Endodermal cell (in vitro differentiated cells): Measurements from ENCODE around the gene PKD2L2. TPM values are rescaled to one million over a fixed set of nuclear protein-coding genes. Genes with fewer than 3 reads are reported as not detected.

Experiments used
- DNase-seq: peaks from one replicate; pipeline ENCODE4 v3.0.0-alpha.2; 2017
- H3K27ac ChIP-seq: 2 replicates; pipeline ENCODE4 v1.5.1; 2013; ENCODE audit warnings: mild to moderate bottlenecking, low read depth, low read length, moderate library complexity
- H3K27me3 ChIP-seq: 2 replicates; pipeline ENCODE4 v1.6.1; 2013; ENCODE audit warnings: mild to moderate bottlenecking, low read length, moderate library complexity; ENCODE audit not compliant: insufficient read depth, control insufficient read depth, poor library complexity, severe bottlenecking
- H3K36me3 ChIP-seq: 2 replicates; pipeline ENCODE4 v1.7.0; 2013; ENCODE audit warnings: mild to moderate bottlenecking, low read length, moderate library complexity; ENCODE audit not compliant: control insufficient read depth, insufficient read depth
- H3K4me1 ChIP-seq: one replicate; pipeline ENCODE4 v1.7.0; 2013; ENCODE audit warnings: low read length; ENCODE audit not compliant: control insufficient read depth, insufficient read depth
- H3K4me3 ChIP-seq: 2 replicates; pipeline ENCODE4 v1.5.1; 2013; ENCODE audit warnings: mild to moderate bottlenecking, low read length, moderate library complexity
- H3K9ac ChIP-seq: 2 replicates; pipeline ENCODE4 v1.6.1; 2013; ENCODE audit warnings: mild to moderate bottlenecking, low read length, moderate library complexity; ENCODE audit not compliant: poor library complexity, severe bottlenecking; ENCODE audit errors: extremely low read depth
- H3K9me3 ChIP-seq: 2 replicates; pipeline ENCODE4 v1.6.1; 2013; ENCODE audit warnings: mild to moderate bottlenecking, low read length, moderate library complexity; ENCODE audit not compliant: control insufficient read depth
- H3K27ac Mint-ChIP-seq: 2 replicates; pipeline ENCODE4 v1.8.0; 2020; ENCODE audit warnings: mixed read lengths
- H3K27me3 Mint-ChIP-seq: 2 replicates; pipeline ENCODE4 v1.8.0; 2021; ENCODE audit warnings: mild to moderate bottlenecking, mixed read lengths; ENCODE audit not compliant: insufficient read depth
- H3K36me3 Mint-ChIP-seq: 2 replicates; pipeline ENCODE4 v1.8.0; 2020; ENCODE audit warnings: low read depth, mixed read lengths
- H3K4me1 Mint-ChIP-seq: 2 replicates; pipeline ENCODE4 v1.8.0; 2020; ENCODE audit warnings: mixed read lengths
- H3K4me3 Mint-ChIP-seq: 2 replicates; pipeline ENCODE4 v1.8.0; 2020; ENCODE audit warnings: mild to moderate bottlenecking, moderate library complexity, mixed read lengths
- H3K9me3 Mint-ChIP-seq: 2 replicates; pipeline ENCODE4 v1.8.0; 2020; ENCODE audit warnings: mild to moderate bottlenecking, mixed read lengths
- WGBS, 2 experiments: methylation state at CpG; one replicate each; pipeline versions ENCODE4 v1.1.5 to v1.1.7; 2013; ENCODE audit warnings: missing lambda C conversion rate in 2 of 2, mixed read lengths in 1 of 2; ENCODE audit not compliant: insufficient coverage in 1 of 2, insufficient read length in 1 of 2; 5-methylcytosine and 5-hydroxymethylcytosine counted together
- total RNA-seq, 2 donors: library from RNA; stranded (reverse); fragmentation: NEBNext Ultra II Directional in 1 of 2; extraction: Animal tissue kit (Norgen Biotek cat#: 25700) in 1 of 2; gene quantifications; 2 replicates in 1 of 2; 3 replicates in 1 of 2; pipeline ENCODE4 v1.2.1, GENCODE V29; 2021
- TF ChIP-seq, protein P1 (sequence below): fragments of 200-600 bp; sonication (generic); conservative IDR thresholded peaks from 2 replicates; pipeline ENCODE4 v1.5.0; 2021; ENCODE audit warnings: antibody characterized with exemption, mild to moderate bottlenecking

PKD2L2 gene
- total RNA-seq, 2 donors from 2014 or later = not detected

DNA sequence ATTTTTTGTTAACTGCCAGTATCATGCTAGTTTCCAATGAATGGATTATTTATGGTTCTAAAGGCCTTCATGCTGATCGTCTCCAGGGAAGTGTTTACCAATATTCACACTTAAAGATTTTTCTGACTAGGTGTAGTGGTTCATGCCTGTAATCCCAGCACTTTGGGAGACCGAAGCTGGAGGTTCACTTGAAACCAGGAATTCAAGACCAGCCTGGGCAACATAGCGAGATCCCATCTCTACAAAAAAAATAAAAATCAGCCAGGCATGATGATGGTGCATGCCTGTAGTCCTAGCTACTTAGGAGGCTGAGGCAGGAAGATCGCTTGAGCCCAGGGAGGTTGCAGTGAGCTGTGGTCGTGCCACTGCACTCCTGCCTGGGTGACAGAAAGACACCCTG is 100.2 kb downstream of the PKD2L2 start:
- H3K9me3 Mint-ChIP-seq = no peaks in the 10 kb centered on the region
- no peak overlapping the region for H3K9ac ChIP-seq
- no peak overlapping the region for H3K27ac Mint-ChIP-seq
- TF ChIP-seq, protein P1, sequence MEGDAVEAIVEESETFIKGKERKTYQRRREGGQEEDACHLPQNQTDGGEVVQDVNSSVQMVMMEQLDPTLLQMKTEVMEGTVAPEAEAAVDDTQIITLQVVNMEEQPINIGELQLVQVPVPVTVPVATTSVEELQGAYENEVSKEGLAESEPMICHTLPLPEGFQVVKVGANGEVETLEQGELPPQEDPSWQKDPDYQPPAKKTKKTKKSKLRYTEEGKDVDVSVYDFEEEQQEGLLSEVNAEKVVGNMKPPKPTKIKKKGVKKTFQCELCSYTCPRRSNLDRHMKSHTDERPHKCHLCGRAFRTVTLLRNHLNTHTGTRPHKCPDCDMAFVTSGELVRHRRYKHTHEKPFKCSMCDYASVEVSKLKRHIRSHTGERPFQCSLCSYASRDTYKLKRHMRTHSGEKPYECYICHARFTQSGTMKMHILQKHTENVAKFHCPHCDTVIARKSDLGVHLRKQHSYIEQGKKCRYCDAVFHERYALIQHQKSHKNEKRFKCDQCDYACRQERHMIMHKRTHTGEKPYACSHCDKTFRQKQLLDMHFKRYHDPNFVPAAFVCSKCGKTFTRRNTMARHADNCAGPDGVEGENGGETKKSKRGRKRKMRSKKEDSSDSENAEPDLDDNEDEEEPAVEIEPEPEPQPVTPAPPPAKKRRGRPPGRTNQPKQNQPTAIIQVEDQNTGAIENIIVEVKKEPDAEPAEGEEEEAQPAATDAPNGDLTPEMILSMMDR = no peak
- DNase-seq = no peak
- H3K4me3 Mint-ChIP-seq = no peak overlapping the region
- H3K36me3 ChIP-seq = peaks cover 46% of the 10 kb centered on the region
- H3K36me3 Mint-ChIP-seq = peaks cover 17% of the 10 kb centered on the region
- WGBS, 2 experiments = 82 to 96% methylated on average over 3 to 5 of the region's 5 CpGs
- H3K27ac ChIP-seq = no peak overlapping the region
- H3K4me1 ChIP-seq = no peaks in the 10 kb centered on the region
- H3K9me3 ChIP-seq = no peaks in the 10 kb centered on the region
- no peaks in the 10 kb centered on the region for H3K27me3 Mint-ChIP-seq
- H3K4me1 Mint-ChIP-seq = no peaks in the 10 kb centered on the region
- no peaks in the 10 kb centered on the region for H3K27me3 ChIP-seq
- no peak overlapping the region for H3K4me3 ChIP-seq

Other genes starting within 250 kb of the PKD2L2 start
- gene KLHL3, start 153.4 kb upstream of the PKD2L2 start, total RNA-seq = 10 to 100 TPM; 17.5 to 19.4 TPM
- gene HNRNPA0, start 135.1 kb upstream of the PKD2L2 start, total RNA-seq = 10 to 100 TPM; 50.7 to 61.0 TPM
- gene MYOT, start 21.6 kb upstream of the PKD2L2 start, total RNA-seq = not detected
- 10 to 100 TPM; 22.9 to 28.7 TPM for gene FAM13B, start 143.6 kb downstream of the PKD2L2 start, total RNA-seq
- gene WNT8A, start 194.6 kb downstream of the PKD2L2 start, total RNA-seq = 1 to 10 TPM in 1 of 2 donors, under 1 TPM in 1; 0.49 to 2.2 TPM
- 1 to 10 TPM; 4.7 to 9.2 TPM for gene NME5, start 250.0 kb downstream of the PKD2L2 start, total RNA-seq